ENCODE data around the gene SI.
"Not testable (repeated sequence)": the region's sequence is repeated elsewhere in the genome, so short reads cannot be mapped to it uniquely, and the experiment has no call there.

Gene SI

DNA sequence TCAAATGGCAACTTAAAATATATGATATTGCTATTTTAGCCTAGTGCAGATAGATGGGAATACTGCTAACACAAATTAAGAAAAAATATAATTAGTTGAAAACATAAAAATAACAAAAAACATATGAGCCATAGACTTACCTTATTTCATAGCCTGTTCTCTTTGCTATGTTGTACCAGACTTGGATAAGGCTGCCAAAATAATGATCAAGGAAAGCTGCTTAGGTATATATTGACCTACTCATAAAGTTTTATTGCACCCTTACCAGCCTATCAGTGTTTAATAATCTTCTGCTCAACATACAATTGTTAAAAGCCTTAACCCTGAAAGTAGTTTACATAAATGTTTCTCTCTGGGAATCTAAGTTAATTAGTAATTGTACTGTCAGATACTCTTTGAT, at the start of gene SI:
TSS of gene SI (minus strand) at position 204 of the 400 bp plus-strand sequence. CDS start 2,484 bp downstream, outside the sequence.
- DNase-seq (ENCODE audit: low spot score): no peak

DNA sequence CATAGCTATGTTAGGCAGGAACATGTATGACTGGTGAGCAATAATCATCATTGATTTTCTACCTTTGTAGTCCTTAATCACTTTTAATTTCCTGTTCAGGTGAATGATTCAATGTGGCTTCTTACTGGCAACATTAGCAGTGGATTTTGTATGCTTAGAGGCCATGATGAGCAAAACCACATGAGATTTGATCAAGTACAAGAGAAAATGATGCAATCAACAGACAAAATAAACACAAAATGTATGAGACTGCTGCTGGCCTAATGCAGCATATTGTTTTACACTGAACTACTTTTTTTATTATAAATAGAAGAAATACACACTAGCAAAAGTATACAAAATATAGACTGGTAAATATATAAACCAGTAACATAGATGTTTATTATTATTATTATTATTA, 47.5 kb upstream of the SI start:
- no peak for DNase-seq (ENCODE audit: low spot score)

DNA sequence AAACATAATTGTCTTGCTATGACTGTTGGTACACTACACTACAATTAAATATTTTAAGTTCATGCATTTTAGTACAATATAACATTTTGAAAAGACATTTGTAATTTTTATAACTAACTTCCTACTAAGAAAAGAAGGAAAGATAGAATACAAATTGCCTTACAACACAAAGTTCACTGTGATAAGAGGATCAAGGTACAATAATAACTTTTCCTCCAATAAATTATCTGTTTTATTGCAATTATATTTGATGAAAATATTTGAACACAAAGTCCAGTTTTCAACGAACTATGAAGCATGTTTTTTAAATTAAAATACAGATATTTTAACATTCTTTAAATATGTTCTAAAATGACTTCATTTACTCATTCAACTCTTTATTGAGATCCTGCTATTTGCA, 33.1 kb upstream of the SI start:
- no peak for DNase-seq (ENCODE audit: low spot score)

DNA sequence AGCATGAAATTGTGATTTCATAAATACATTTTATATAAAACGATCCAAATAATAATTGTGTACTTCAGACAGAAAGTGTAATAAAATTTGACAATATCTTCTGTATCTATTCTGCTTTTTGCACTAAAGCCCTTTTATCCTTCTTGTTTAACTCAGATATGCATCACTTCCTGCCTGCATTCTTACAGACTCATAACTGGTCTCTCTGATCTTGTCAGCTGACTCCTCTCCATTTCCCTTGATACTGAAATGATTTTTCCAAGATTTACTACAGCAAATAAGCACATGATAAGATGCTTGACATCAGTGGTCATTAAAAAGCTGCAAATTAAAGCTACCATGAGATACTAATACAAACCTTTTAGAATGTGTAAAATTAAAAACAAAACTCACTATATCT, 25.3 kb upstream of the SI start:
- no peak for DNase-seq (ENCODE audit: low spot score)

DNA sequence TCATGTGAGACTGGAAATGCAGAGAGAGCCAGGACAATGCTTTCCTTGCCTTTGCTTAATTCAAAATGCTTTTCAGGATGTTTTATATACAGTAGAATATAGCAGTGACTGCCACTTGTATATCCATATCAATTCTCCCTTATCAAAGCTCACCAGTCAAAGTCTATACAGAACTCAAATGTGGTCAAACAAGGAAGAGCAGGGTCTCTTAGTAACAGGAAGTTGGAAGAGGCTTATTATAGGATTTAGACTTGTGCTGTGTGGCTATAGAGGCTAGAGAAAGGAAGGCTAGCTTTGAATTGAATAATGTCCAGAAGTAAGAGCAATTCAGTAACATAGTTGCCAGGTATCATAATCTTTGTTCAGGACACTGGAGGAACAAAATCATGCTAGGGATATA, 4.4 kb upstream of the SI start:
- DNase-seq (ENCODE audit: low spot score): no peak

DNA sequence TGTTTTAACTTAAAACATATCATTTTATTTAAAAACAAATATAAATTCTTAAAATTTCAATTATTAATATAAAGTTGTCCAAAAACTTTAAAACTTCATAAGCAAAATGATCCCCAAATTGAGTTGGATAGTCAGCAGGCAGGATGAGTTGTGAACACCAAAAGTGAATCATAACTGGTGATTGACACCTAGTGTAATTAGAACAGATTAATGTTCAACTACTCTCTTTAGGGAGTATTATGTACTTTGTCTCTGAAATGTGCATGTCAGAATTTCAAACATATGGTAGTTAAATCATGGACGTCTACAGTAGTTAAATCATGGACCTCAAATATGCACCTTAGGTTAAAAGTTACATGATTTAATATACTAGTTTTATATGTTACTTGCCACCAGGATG, 2.9 kb upstream of the SI start:
- no peak for DNase-seq (ENCODE audit: low spot score)

DNA sequence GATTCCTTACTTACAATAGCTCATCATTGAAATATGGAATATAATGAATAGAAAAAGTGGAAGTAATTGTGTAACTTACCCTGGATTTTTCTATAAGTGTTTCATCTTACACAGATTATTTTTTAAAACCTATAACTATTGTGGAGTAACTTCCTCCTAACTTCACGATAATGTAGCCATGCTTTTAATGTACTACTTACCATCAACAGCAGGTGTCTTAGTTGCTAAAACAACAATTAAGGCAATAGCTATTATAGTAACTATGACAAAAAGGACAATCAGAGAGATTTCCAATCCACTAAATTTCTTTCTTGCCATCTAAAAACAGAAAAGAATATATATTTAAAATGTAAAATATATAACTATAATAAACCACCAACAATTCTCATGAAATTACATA, 2.6 kb downstream of the SI start:
- no peak for DNase-seq (ENCODE audit: low spot score)

DNA sequence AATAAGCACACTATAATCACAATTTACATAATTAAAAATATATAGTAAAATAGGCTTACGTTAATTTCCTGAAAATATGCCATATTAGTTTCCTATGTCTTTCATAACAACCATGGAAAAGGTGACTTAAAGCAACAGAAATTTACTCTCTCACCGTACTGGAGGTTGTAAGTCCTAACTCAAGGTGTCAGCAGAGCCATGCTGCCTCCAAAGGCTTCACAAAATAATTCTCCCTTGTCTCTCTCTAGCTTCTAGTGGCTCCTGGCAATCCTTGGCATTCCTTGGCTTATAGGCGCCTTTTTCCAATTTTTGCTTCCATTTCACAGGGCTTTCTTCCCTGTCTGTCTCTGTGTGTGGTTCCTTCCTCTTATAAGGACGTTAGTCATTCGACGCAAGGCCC, 7.6 kb downstream of the SI start:
- DNase-seq (ENCODE audit: low spot score): no peak

DNA sequence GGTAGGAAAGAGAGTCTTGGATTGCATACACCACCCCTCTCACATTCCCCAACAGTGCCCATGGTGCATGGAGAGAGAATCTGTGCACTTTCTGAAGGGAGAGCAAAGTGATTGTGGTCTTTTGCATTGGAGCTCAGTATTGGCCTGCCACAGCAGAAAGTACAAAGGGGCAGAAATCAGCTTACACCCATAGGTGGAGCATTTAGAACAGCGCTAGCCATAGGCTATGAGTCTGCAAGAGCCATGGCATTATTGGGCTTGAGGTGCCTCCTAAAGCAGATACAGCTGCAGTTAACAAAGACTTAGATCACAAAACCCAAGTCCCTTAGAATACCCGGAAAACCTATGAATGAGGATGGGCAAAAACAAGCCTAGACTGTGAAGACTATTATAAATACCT, 21.8 kb downstream of the SI start:
- no peak for DNase-seq (ENCODE audit: low spot score)

DNA sequence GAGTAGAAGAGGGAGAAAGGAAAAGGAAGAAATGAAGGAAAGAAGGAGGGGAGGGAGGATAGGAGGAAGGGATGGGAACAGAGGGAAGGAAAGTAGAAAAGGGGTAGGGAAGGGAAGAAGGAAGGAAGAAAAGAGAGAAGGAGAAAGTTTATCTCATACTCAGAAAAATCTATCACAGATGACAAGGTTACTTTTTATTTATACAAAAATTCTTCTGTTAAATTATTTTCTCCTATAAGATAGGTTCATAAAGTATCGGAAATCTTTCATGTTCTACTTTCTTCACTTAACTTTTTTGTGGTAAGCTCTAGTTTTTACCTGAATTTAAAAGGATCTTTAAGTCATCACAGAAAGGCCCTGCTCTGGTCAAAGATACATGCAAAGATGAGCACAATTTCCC, 38.1 kb downstream of the SI start:
- DNase-seq (ENCODE audit: low spot score): no peak

DNA sequence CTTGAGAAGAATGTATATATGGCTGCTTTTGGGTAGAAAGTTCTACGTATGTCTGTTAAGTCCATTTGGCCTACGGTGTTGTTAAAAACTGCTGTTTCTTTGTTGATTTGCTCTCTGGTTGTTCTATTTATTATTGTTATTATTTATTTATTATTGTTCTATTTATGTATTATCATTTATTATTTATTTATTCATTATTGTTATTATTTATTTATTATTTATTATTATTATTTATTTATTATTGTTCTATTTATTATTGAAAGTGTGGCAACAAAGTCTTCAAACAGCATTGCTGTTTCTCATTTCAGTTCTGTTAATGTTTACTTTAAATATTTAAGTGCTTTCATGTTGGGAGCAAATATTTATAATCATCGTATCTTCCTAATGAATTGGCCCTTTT, 66.7 kb downstream of the SI start:
- DNase-seq (ENCODE audit: low spot score): no peak

DNA sequence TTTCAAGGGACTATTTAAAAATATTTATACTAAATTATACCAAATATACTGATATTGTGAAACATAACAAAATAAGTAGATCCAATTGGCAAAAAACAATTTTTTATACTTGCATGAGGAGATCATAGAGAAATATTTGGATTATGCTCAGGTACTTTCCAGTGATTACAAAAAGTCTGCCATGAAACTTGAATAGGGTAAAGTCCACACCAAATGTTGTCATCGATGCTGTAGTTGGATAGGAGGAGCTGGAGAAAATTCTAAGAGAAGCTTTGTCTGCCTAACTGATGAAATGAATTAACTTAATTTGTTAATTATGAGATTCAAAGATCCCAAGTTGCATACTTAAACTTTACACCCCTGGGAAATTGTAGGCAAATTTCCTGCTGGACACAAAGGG, 93.3 kb downstream of the SI start:
- DNase-seq (ENCODE audit: low spot score): no peak

DNA sequence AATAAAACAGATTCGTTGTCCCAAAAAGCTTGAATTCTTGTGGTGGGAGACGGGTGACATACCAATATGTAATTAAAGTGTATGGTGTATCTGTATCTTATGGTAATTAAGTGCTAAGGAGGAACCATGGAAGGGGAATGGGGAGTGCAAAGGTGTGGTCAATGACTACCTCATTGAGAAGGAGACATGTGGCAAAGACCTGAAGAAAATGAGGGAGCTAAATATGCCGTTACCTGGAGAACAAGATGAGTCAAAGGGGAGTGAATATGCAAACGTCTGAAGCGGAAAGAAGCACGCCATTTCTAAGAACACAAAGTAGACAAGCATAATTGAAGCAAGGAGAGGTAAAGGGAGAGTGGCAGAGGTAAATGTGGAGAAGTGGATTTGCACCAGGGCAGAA, 115.7 kb downstream of the SI start:
- no peak for DNase-seq (ENCODE audit: low spot score)

DNA sequence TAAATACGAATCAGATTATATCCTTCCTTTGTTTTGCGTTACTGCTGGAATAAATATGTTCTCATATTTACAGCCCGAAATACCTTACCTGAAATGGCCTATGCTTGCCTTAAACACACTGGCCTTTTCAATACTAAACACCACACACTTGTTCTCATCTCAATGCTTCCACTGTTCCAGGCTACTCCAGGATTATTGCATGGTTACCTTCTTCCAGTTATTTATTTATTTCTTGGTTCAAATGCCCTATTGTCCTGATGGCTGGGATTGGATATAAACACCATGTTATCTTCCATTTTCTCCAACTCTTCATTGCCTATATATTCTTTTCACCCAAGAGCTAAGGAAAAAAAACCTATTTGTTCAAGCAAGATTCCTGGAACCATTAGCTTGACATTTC, 125.3 kb downstream of the SI start:
- no peak for DNase-seq (ENCODE audit: low spot score)

DNA sequence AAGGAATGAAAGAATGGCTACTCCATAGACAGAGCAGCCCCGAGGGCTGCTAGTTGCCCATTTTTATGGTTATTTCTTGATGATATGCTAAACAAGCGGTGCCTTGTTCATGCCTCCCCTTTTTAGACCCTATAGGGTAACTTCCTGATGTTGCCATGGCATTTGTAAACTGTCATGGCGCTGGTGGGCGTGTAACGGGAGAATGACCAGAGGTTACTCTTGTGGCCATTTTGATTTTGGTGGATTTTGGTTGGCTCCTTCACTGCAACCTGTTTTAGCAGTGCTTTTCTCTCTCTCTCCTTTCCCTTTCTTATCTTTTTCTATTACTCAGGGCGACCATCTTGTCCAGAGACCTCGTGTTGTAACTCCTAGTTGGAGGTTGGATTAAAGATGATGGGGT, 126.9 kb downstream of the SI start:
- DNase-seq (ENCODE audit: low spot score): not testable (repeated sequence)

DNA sequence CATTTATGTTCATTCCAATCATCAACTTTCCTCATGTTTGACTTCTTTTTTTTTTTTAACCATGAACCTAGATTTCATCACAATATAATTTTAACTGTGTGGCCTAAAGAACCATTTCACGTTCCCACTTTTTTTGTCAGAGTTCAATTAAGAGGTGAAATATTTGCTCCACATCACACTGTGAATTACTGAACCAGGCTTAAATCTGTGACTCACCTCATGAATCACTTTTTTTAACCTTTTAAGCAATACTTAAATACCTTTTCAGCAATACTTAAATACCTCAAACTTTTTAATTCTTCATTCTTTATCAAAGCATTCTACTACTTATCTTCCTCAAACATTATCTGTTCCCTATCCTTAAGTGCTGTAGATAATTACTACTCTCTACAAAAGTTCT, 137.6 kb downstream of the SI start:
- DNase-seq (ENCODE audit: low spot score): no peak

DNA sequence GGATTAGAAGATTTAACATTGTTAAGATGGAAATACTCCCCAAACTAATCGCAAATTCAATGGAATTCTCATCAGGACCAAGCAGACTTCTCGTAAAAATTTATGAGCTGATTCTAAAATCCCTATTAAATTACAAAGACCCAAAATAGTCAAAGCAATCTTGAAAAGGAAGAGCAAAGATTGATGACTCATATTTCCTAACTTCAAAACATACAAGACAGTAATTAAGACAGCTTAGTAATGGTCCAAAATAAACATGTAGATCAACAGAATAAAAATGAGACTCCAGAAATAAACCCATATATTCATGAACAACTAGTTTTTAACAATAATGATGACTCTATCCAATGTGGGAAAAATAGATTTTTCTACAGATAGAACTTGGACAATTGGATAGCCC, 148.7 kb downstream of the SI start:
- DNase-seq (ENCODE audit: low spot score): no peak
